Activated naive CD4-positive, alpha-beta T cell (primary cell): Measurements from ENCODE around the gene ITPA.

Experiments
- DNase-seq, 4 experiments: peaks; one replicate each; lab custom pipeline; 2025; lab: John Stamatoyannopoulos, UW

ITPA gene

DNA sequence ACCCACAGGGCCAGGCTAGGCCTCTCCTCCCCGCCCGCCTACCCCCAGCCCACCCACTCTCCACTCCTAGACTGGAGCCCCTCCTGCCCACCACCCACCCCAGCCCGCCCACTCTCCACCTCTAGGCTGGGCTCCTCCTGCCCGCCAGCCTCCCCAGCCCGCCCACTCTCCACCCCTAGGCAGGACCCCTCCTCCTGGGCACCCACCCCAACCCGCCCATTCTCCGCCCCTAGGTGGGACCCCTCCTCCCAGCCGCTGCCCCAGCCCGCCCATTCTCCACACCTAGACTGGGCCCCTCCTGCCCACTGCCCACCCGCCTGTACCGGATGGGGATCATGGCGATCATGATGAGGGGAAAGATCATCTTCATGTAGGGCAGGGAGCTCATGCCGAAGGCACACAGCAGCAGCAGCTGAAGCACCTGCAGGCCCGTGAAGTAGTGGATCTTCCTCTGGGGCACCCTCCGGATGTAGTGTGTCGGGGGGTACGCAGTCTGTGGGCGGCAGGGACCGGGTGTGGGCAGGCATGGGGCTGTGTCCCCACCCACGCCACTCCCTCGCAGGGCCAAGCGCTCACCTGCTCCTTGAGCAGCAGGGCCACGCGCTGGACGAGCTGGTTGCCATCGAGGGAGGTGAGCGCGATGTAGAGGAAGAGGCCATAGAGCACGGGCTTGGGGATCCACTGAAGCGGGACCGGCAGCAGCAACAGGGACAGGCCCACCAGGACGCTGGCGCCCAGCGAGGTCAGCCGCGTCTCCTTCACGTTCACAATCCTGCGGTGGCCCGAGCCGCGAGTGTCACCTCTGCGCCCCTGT, 18.8 kb downstream of the ITPA start:
- no peak for DNase-seq

DNA sequence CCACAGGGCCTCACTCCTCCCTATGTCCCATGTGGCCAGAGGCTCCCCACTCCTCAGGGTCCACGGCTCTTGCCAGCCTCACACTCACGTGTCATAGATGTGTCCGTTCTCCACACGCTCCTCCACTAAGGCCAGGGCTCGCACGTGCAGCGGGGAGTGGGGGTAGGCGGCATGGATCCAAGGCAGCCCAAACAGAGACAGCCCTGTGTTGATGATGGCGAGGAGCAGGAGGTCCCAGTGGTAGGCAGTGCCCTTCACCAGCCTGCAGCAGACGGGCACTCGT, 19.4 kb downstream of the ITPA start:
- no peak for DNase-seq

GRCh38 chr20:3229158-3229557, 19.9 kb downstream of the ITPA start:
- no peak for DNase-seq

DNA sequence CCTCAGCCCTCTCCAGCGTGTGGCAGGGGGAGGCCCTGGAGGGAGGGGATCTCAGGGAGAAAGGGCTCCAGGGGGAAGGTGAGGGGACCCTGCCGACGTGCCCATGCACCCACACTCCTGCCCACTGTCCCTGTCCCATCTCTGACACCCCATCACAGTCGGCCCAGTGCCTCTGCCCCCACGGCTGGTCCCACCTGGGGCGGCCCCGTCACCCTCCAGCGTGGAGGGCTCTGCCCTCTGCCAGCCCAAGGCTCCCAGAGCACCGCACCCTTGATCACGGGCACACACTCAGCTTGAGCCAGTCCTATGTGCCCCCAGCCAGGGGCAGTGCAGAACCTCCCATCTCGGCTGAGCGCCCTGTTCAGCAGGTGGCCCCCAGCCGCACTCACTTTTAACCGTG, 20.5 kb downstream of the ITPA start:
- DNase-seq: no peak

GRCh38 chr20:3231116-3231515, 21.8 kb downstream of the ITPA start:
- no peak for DNase-seq

GRCh38 chr20:3231889-3232588, 22.7 kb downstream of the ITPA start:
- DNase-seq: no peak

- DNase-seq: no peak
Measured at GRCh38 chr20:3233131-3233990, 24.1 kb downstream of the ITPA start.

GRCh38 chr20:3233991-3234498, 24.7 kb downstream of the ITPA start:
- no peak for DNase-seq

GRCh38 chr20:3235666-3236324, 26.5 kb downstream of the ITPA start:
- DNase-seq: no peak

DNA sequence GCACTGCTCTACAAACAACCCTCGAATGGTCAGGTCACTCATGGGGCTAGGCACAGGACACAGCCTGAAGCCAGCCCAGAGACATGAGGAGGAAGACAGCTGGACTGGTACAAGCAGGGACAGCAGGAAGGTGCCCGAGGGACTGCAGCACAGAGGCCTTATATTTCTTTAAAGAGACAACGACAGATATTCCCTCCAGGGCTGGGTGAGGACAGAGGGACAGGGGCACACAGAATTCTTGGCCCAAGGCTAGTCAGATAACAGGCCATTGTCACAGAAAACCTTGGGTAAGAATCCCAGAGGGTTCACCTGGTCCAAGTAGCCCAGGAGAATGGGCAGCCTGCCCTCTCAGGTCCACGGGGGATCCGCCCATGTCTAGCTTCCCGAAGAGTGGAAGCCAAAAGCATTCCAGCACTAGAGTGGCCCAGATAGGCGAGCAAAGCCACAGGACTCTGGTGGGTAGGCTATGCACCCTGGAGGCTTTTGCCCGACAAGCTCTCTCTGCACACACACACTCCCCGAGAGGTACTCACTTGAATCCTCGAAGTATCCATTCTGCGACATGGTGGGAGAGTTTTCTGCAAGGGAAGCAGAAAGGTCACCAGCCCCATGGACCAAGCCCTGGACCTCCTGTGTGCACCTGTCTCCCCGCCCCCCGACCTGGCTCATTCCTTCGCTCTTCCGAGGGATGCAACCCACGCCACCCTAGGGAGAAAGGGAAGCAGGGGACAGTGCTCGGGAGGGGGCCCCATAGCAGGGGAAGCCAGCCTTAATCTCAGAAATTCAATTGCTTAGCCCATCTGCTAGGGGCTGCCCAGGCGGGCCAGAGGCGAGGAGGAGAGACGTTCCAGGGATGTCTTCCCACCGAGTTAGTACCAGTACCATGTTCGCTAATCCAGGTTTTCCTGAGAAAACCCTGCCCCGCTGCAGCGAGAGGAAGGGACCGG, 28.0 kb downstream of the ITPA start:
- DNase-seq: no peak

DNA sequence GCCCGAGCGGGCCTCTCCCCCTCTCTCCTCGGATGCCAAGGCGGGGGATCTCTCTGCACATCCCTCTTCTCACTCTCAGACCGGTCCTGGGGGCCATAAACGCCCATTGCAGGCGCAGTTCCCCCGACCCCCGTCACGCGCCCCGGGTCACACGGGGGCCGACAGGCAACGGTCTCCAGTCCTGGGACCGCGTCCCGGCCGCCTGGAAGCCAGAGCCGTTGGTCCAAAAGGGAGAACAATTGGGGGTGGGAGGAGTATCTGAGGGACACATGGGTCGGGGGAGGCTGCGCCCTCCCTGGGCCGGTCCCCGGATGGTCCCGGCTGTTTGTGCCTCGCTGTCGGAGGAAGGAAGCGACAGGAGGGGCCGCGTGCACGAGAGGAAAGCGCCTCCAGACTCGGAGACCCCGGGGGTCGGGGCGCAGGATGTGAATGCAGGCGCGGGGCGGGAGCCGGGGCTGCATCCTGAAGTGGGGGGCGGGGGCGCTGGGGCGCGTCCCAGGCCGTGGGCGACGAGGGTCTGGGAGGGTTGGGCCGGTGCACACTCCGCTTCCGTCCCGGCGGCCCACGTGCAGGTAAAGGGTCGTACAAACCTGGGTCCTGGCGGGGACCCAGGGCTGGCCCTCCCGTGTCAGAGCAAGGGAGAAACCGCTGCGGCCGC, 28.8 kb downstream of the ITPA start:
- no peak for DNase-seq

- peak in 1 of 4 experiments; percentile 29 for DNase-seq
Measured at GRCh38 chr20:3238616-3239025, 29.3 kb downstream of the ITPA start.

DNA sequence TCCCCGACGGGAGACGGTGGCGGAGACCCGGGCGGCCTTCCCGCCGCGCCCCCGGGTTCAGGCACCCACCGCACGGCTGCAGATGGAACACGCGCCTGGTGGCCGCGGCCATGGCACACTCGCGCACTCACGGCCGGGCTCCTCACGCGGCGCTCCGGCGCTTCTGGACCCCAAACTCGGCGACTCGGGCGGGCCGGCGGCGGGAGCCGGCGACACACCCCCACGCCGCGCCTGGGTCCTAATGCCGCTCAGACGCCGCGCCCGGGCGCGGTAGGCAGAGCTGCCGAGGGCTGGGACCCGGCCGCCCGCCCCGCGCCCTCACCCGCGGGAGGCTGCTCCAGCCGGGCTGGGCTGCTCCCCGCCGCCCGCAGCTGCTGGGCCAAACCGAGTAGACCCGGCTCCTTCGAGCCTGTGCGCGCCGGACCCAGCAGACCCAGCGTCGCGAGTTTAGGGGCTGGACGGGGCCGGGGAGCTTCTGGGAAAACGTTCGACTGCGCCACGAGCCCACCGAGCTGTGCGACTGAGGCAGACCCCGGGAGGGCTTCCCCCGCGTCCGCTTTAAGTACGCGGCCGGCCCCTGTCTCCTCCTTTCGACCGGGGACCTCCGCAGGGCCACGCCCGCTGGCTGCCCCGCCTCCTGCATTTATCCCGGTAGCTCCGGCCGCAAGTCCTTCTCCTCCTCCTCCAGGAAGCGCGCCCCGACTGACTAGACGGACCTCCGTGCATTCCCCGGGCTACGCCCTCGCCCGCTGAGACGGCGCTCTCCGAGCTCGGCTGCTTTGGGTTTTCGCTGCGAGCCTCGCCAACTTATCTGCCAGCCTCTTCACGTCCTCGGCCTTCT, 29.9 kb downstream of the ITPA start, which contains the start of gene SLC4A11:
Gene SLC4A11, minus strand, starts transcription at position 165 of the 841 bp plus-strand sequence. Its CDS starts 53 bp downstream, at position 112.
- peak in 1 of 4 experiments; percentile 16 for DNase-seq

GRCh38 chr20:3239867-3240775, 30.8 kb downstream of the ITPA start:
- DNase-seq: no peak

- DNase-seq: no peak
Measured at GRCh38 chr20:3240776-3241363, 31.6 kb downstream of the ITPA start.

DNA sequence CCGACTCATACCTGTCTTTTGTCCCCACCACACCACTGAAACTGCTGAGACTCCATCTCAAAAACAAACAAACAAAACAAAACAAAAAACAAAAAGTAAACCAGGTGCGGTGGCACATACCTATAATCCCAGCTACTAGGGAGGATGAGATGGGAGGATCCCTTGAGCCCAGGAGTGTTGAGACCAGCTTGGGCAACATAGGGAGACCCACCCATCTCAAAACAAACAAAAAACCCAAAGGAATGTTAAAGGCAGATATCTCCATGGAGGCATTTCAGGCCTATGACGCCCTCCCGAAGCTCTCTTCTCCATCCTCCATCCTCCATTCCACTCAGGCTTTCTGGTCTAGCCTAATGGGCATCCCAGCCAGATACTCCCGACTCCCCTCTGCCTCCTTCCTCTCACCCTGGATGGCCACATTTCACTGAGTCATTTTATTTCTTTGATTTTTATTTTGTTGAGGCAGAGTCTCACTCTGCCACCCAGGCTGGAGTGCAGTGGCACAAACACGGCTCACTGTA, 32.9 kb downstream of the ITPA start:
- DNase-seq: no peak

- no peak for DNase-seq
Measured at GRCh38 chr20:3243718-3244358, 34.5 kb downstream of the ITPA start.
